GM12878 (cell line): Measurements from ENCODE around the gene TRMT44. TPM values are rescaled to one million over a fixed set of nuclear protein-coding genes. Genes with fewer than 3 reads are reported as not detected.

Experiments
- ATAC-seq: fragments of 200-7000 bp; cut with Tn5 transposase; 3 replicates; pipeline ENCODE4 v1.9.1; 2020; ENCODE audit warnings: mild to moderate bottlenecking, moderate library complexity
- BruUV-seq: library from RNA; stranded (reverse); fragments of 400-500 nt; replicated peaks from 2 replicates; lab custom pipeline; 2021; lab: Mats Ljungman, UMichigan
- CTCF ChIA-PET: fragments of 300-600 bp; sonication (Branson Sonifier 250); formaldehyde crosslinking; extraction: SDS; loops from one replicate; lab custom pipeline; 2021; ENCODE audit warnings: inconsistent platforms; lab: Yijun Ruan, JAX
- POLR2A ChIA-PET: fragments of 350-600 bp; formaldehyde crosslinking; extraction: SDS; loops from one replicate; lab custom pipeline; 2021; ENCODE audit warnings: inconsistent platforms; lab: Charles Lee
- RAD21 ChIA-PET: fragments of 300-600 bp; sonication (Branson Sonifier 250); formaldehyde crosslinking; loops from one replicate; lab custom pipeline; 2023; ENCODE audit warnings: antibody characterized with exemption; ENCODE audit not compliant: unreplicated experiment; lab: Charles Lee
- SMC1A ChIA-PET: fragments of 300-600 bp; sonication (Branson Sonifier 250); formaldehyde crosslinking; loops from one replicate; lab custom pipeline; 2023; ENCODE audit not compliant: unreplicated experiment, uncharacterized antibody; lab: Charles Lee
- DNase-seq: peaks from one replicate; pipeline ENCODE4 v3.0.0-alpha.2; 2011; ENCODE audit warnings: low read depth, low spot score
- FAIRE-seq: peaks from 3 replicates; lab custom pipeline; 2011; peaks lifted over from hg19 to GRCh38; lab: Jason Lieb, UNC
- H2AFZ ChIP-seq: 2 replicates; pipeline ENCODE4 v1.6.0; 2011; ENCODE audit warnings: low read depth, low read length, control low read depth; ENCODE audit not compliant: control insufficient read depth
- H3K27ac ChIP-seq: 2 replicates; pipeline ENCODE4 v1.5.1; 2011; ENCODE audit warnings: control low read depth; ENCODE audit not compliant: control insufficient read depth, insufficient read depth
- H3K27me3 ChIP-seq, 2 experiments: replicated peaks in 1 of 2; 2 replicates each; pipeline versions ENCODE4 v1.6.0 to v1.6.1; 2011; ENCODE audit warnings: low read length in 1 of 2; ENCODE audit not compliant: control insufficient read depth in 2 of 2, insufficient read depth in 2 of 2
- H3K36me3 ChIP-seq, 2 experiments: 2 replicates each; pipeline ENCODE4 v1.5.1; 2011; ENCODE audit warnings: low read length in 1 of 2; ENCODE audit not compliant: control insufficient read depth in 2 of 2, insufficient read depth in 2 of 2
- H3K4me1 ChIP-seq: 2 replicates; pipeline ENCODE4 v1.6.1; 2011; ENCODE audit warnings: mild to moderate bottlenecking, low read length, moderate library complexity, mixed read lengths; ENCODE audit not compliant: control insufficient read depth, insufficient read depth
- H3K4me2 ChIP-seq: 2 replicates; pipeline ENCODE4 v1.6.0; 2011; ENCODE audit warnings: control low read depth; ENCODE audit not compliant: control insufficient read depth, insufficient read depth
- H3K4me3 ChIP-seq: fragments of 200-600 bp; sonication (generic); 2 replicates; pipeline ENCODE4 v1.5.1; 2016
- H3K79me2 ChIP-seq: 2 replicates; pipeline ENCODE4 v1.6.0; 2011; ENCODE audit warnings: low read length; ENCODE audit not compliant: control insufficient read depth, insufficient read depth
- H3K9ac ChIP-seq: 2 replicates; pipeline ENCODE4 v1.8.0; 2011; ENCODE audit warnings: low read length, control low read depth, mixed read lengths; ENCODE audit not compliant: control insufficient read depth, insufficient read depth
- H3K9me3 ChIP-seq: replicated peaks from 3 replicates; pipeline ENCODE4 v1.5.1; 2011; ENCODE audit warnings: mild to moderate bottlenecking, low read length; ENCODE audit not compliant: control insufficient read depth, insufficient read depth
- H4K20me1 ChIP-seq: 2 replicates; pipeline ENCODE4 v1.6.0; 2011; ENCODE audit not compliant: control insufficient read depth, insufficient read depth
- BCL11A ChIP-seq: IDR thresholded peaks from 2 replicates; pipeline ENCODE4 v1.6.1; 2011; ENCODE audit warnings: low read depth, low read length
- BCLAF1 ChIP-seq: fragments of 450-650 bp; IDR thresholded peaks from 2 replicates; pipeline ENCODE4 v1.6.1; 2017; ENCODE audit warnings: antibody characterized with exemption, mild to moderate bottlenecking, moderate library complexity
- CBX5 ChIP-seq: sonication (generic); IDR thresholded peaks from 2 replicates; pipeline ENCODE4 v1.6.1; 2016; ENCODE audit warnings: low read depth, moderate library complexity, mild to moderate bottlenecking, inconsistent platforms
- GATAD2B ChIP-seq: fragments of 450-650 bp; conservative IDR thresholded peaks from 2 replicates; pipeline ENCODE4 v1.6.1; 2017; ENCODE audit warnings: low read depth, mild to moderate bottlenecking, moderate library complexity
- HDAC2 ChIP-seq: fragments of 200-600 bp; sonication (generic); IDR thresholded peaks from 2 replicates; pipeline ENCODE4 v1.6.1; 2017
- IKZF1 ChIP-seq: fragments of 450-650 bp; conservative IDR thresholded peaks from 2 replicates; pipeline ENCODE4 v1.6.1; 2017; ENCODE audit warnings: antibody characterized with exemption, mild to moderate bottlenecking
- NFYA ChIP-seq: IDR thresholded peaks from 2 replicates; pipeline ENCODE4 v1.6.1; 2011; ENCODE audit warnings: low read depth, mild to moderate bottlenecking, low read length, improper control_type of control experiment, borderline replicate concordance
- NR2F1 ChIP-seq: fragments of 450-650 bp; conservative IDR thresholded peaks from 2 replicates; pipeline ENCODE4 v1.6.1; 2017; ENCODE audit warnings: mild to moderate bottlenecking
- PKNOX1 ChIP-seq: fragments of 450-650 bp; IDR thresholded peaks from 2 replicates; pipeline ENCODE4 v1.6.1; 2016; ENCODE audit warnings: mild to moderate bottlenecking
- PML ChIP-seq: IDR thresholded peaks from 2 replicates; pipeline ENCODE4 v1.6.1; 2012; ENCODE audit warnings: low read length, inconsistent platforms
- POLR2A ChIP-seq: IDR thresholded peaks from 2 replicates; pipeline ENCODE4 v1.6.1; 2011; ENCODE audit warnings: low read depth, mild to moderate bottlenecking, low read length
- RUNX3 ChIP-seq: IDR thresholded peaks from 2 replicates; pipeline ENCODE4 v1.6.1; 2012; ENCODE audit warnings: low read length, inconsistent platforms
- SIN3A ChIP-seq: IDR thresholded peaks from 2 replicates; pipeline ENCODE4 v1.6.1; 2012; ENCODE audit warnings: low read depth, low read length, improper control_type of control experiment
- TCF12 ChIP-seq: IDR thresholded peaks from 2 replicates; pipeline ENCODE4 v1.6.1; 2011; ENCODE audit warnings: low read depth, mild to moderate bottlenecking, low read length
- WGBS: methylation state at CpG from one replicate; pipeline ENCODE4 v1.1.6; 2016; ENCODE audit warnings: low lambda C conversion rate; ENCODE audit not compliant: insufficient replicate concordance, insufficient coverage; ENCODE audit errors: missing lambda C conversion rate; 5-methylcytosine and 5-hydroxymethylcytosine counted together
- in situ Hi-C: fragments of 300-500 bp; cut with MboI; formaldehyde crosslinking; loops from 9 replicates; pipeline ENCODE4 v1.14.3; 2018; ENCODE audit warnings: mixed read lengths
- intact Hi-C: fragments of 100-400 bp; cut with micrococcal nuclease; formaldehyde crosslinking; loops from one replicate; pipeline ENCODE4 v1.14.2; 2022; ENCODE audit not compliant: unreplicated experiment
- polyA plus RNA-seq, 11 experiments: library from polyadenylated mRNA; depleted of rRNA in 4 of 11; unstranded in 6 of 11; stranded (reverse) in 5 of 11; fragments of >200 nt; fragmentation: Nextera tagmentation in 4 of 11; fragmentation: Illumina TruSeq in 1 of 11; extraction: Ambion mirVana in 4 of 11; extraction: Trizol in 1 of 11; gene quantifications; 1 replicate in 1 of 11; 2 replicates in 10 of 11; pipeline versions ENCODE4 v1.2.1 to v1.2.3, GENCODE V29; 2011 to 2016; ENCODE audit warnings: inconsistent platforms in 2 of 11, missing spikeins in 2 of 11, low read depth in 1 of 11
- total RNA-seq, 4 experiments: library from RNA; depleted of rRNA in 3 of 4; stranded (reverse); fragments of >200 nt in 3 of 4; fragmentation: Illumina TruSeq in 1 of 4; extraction: Trizol in 1 of 4; gene quantifications; 2 replicates each; pipeline versions ENCODE4 v1.2.1 to v1.2.3, GENCODE V29; 2013 to 2021

TRMT44 gene
- total and polyA plus RNA-seq, 10 of the 15 experiments (the other 5 are each of a cell fraction or from before 2014, with no cell fraction given) = 1.3 to 18.5 (median 10.1) TPM

- DNase-seq (no peak), FAIRE-seq (no peak)
- RAD21 ChIA-PET = no interaction called here
Measured at GRCh38 chr4:8500966-8501365, 60.4 kb downstream of the TRMT44 start.

GRCh38 chr4:8501781-8502180 is 61.2 kb downstream of the TRMT44 start:
- TF ChIP-seq SIN3A (no peak), POLR2A (no peak), BCLAF1 (no peak), HDAC2 (no peak), IKZF1 (no peak), GATAD2B (no peak), PKNOX1 (no peak), NR2F1 (no peak), NFYA (no peak), BCL11A (no peak), TCF12 (no peak), PML (no peak), RUNX3 (no peak)
- ChIA-PET RAD21 (no interaction called here), POLR2A (no interaction called here), SMC1A (no interaction called here), CTCF (no interaction called here)
- Histone ChIP-seq H3K4me3 (no peak overlapping the region), H3K4me2 (no peak overlapping the region), H2AFZ (no peak overlapping the region), H4K20me1 (no peaks in the 10 kb centered on the region), H3K27ac (no peak overlapping the region), H3K9me3 (no peaks in the 10 kb centered on the region; the same call in 2 of the 3 replicates), H3K36me3 (no peaks in the 10 kb centered on the region), H3K9ac (no peak overlapping the region), H3K79me2 (no peaks in the 10 kb centered on the region), H3K4me1 (no peaks in the 10 kb centered on the region), H3K27me3 (no peaks in the 10 kb centered on the region)
- intact Hi-C loops = no loop called here
- BruUV-seq = no TSS peak
- FAIRE-seq (no peak), DNase-seq (no peak), ATAC-seq (no peak)
- in situ Hi-C loops = no loop called here
- WGBS = 34% methylated on average over 5 of the region's 5 CpGs

More at GRCh38 chr4:8500966-8501365, 60.4 kb downstream of the TRMT44 start:
- no peak for TF ChIP-seq CBX5
- TF ChIP-seq, all 136 proteins: peak for 0
- no peak overlapping the region for H3K4me2 ChIP-seq
- WGBS = 40% methylated on average over 7 of the region's 7 CpGs
- H3K4me3 ChIP-seq = no peak overlapping the region
- SMC1A ChIA-PET = no interaction called here
- H2AFZ ChIP-seq = no peak overlapping the region
- BruUV-seq = no TSS peak
- no peak overlapping the region for H3K9ac ChIP-seq
- no peaks in the 10 kb centered on the region for H3K27me3 ChIP-seq
- intact Hi-C loops = no loop called here
- in situ Hi-C loops = no loop called here
- CTCF ChIA-PET = no interaction called here
- H3K79me2 ChIP-seq = no peaks in the 10 kb centered on the region
- no peaks in the 10 kb centered on the region for H3K4me1 ChIP-seq
- no peak overlapping the region for H3K27ac ChIP-seq
- H4K20me1 ChIP-seq = no peaks in the 10 kb centered on the region
- H3K36me3 ChIP-seq = no peaks in the 10 kb centered on the region
- POLR2A ChIA-PET = no interaction called here
- ATAC-seq = no peak
- H3K9me3 ChIP-seq = no peaks in the 10 kb centered on the region; the same call in 2 of the 3 replicates
